ENCODE data around the gene CEP128. TPM values are rescaled to one million over a fixed set of nuclear protein-coding genes. Genes with fewer than 3 reads are reported as not detected.

Gene CEP128
- total and polyA plus RNA-seq, 3 donors from 2014 or later = 8.5 to 30.9 (median 15.3) TPM

GRCh38 chr14:80901260-80901659, 40.3 kb downstream of the CEP128 start:
- no peak overlapping the region for H3K27ac ChIP-seq
- H3K4me1 ChIP-seq = no peaks in the 10 kb centered on the region
- DNase-seq = no peak
- intact Hi-C loops (cut with DNase I; ENCODE audit: low total_unique reads) = no loop called here
- TF ChIP-seq CTCF (IDR thresholded peaks at IDR 0.05) (no peak), POLR2A (IDR thresholded peaks at IDR 0.05) (no peak)
- H3K4me3 ChIP-seq = no peak overlapping the region
- no peaks in the 10 kb centered on the region for H3K36me3 ChIP-seq (ENCODE audit: low read depth, missing control alignments)
- H3K9me3 ChIP-seq = no peaks in the 10 kb centered on the region
- 69 to 75% methylated on average over 3 of the region's 3 CpGs for WGBS, 2 donors
- H3K27me3 ChIP-seq = no peaks in the 10 kb centered on the region

GRCh38 chr14:80872645-80873044, 68.9 kb downstream of the CEP128 start:
- H3K36me3 ChIP-seq (ENCODE audit: low read depth, missing control alignments) = no peaks in the 10 kb centered on the region
- H3K27me3 ChIP-seq = no peaks in the 10 kb centered on the region
- TF ChIP-seq POLR2A (IDR thresholded peaks at IDR 0.05) = no peak
- TF ChIP-seq CTCF (IDR thresholded peaks at IDR 0.05) = no peak
- 76 to 78% methylated on average over 2 of the region's 2 CpGs for WGBS, 2 donors
- H3K9me3 ChIP-seq = no peaks in the 10 kb centered on the region
- H3K27ac ChIP-seq = no peak overlapping the region
- no peaks in the 10 kb centered on the region for H3K4me1 ChIP-seq
- intact Hi-C loops (cut with DNase I; ENCODE audit: low total_unique reads) = no loop called here
- no peak for DNase-seq
- no peak overlapping the region for H3K4me3 ChIP-seq

GRCh38 chr14:80868260-80868659, 73.3 kb downstream of the CEP128 start:
- 90 to 92% methylated on average over 1 of the region's 1 CpG for WGBS, 2 donors
- Histone ChIP-seq H3K36me3 (ENCODE audit: low read depth, missing control alignments) (no peaks in the 10 kb centered on the region), H3K27me3 (no peaks in the 10 kb centered on the region), H3K9me3 (no peaks in the 10 kb centered on the region), H3K4me1 (no peaks in the 10 kb centered on the region), H3K4me3 (no peak overlapping the region), H3K27ac (no peak overlapping the region)
- DNase-seq = no peak
- TF ChIP-seq CTCF (IDR thresholded peaks at IDR 0.05) (no peak), POLR2A (IDR thresholded peaks at IDR 0.05) (no peak)
- intact Hi-C loops (cut with DNase I; ENCODE audit: low total_unique reads) = no loop called here

- Histone ChIP-seq H3K27ac (no peak overlapping the region), H3K4me1 (no peaks in the 10 kb centered on the region), H3K4me3 (no peak overlapping the region), H3K36me3 (ENCODE audit: low read depth, missing control alignments) (no peaks in the 10 kb centered on the region), H3K27me3 (no peaks in the 10 kb centered on the region), H3K9me3 (no peaks in the 10 kb centered on the region)
- WGBS, 2 donors = 96 to 97% methylated on average over 2 of the region's 2 CpGs
- TF ChIP-seq CTCF (IDR thresholded peaks at IDR 0.05) = no peak
- TF ChIP-seq POLR2A (IDR thresholded peaks at IDR 0.05) = no peak
- intact Hi-C loops (cut with DNase I; ENCODE audit: low total_unique reads) = no loop called here
- no peak for DNase-seq
These were observed 73.7 kb downstream of the CEP128 start for GRCh38 chr14:80867798-80868197.

GRCh38 chr14:80867091-80867490, 74.4 kb downstream of the CEP128 start:
- H3K27ac ChIP-seq = no peak overlapping the region
- no peak overlapping the region for H3K4me3 ChIP-seq
- DNase-seq = no peak
- H3K36me3 ChIP-seq (ENCODE audit: low read depth, missing control alignments) = no peaks in the 10 kb centered on the region
- no peaks in the 10 kb centered on the region for H3K4me1 ChIP-seq
- H3K9me3 ChIP-seq = no peaks in the 10 kb centered on the region
- 0 to 85% methylated on average over 1 of the region's 1 CpG for WGBS, 2 donors
- H3K27me3 ChIP-seq = no peaks in the 10 kb centered on the region
- TF ChIP-seq POLR2A (IDR thresholded peaks at IDR 0.05) (no peak), CTCF (IDR thresholded peaks at IDR 0.05) (no peak)
- intact Hi-C loops (cut with DNase I; ENCODE audit: low total_unique reads) = no loop called here
